ENCODE measurements around the gene EFTUD2. TPM values are rescaled to one million over a fixed set of nuclear protein-coding genes. Genes with fewer than 3 reads are reported as not detected.

The EFTUD2 gene
- total and polyA plus RNA-seq, 8 donors: 15.9 to 176 (median 81.8) TPM

GRCh38 chr17:44807817-44808155 lies 91.5 kb downstream of the EFTUD2 start:
- no peak for TF ChIP-seq POLR2A (IDR thresholded peaks at IDR 0.05)
- DNase-seq: no peak
- no peaks in the 10 kb centered on the region for H3K9me3 ChIP-seq
- no peak overlapping the region for H3K4me3 ChIP-seq
- peaks cover 0 to 52% (median 7%) of the 10 kb centered on the region in 4 donors for H3K4me1 ChIP-seq
- H3K27ac ChIP-seq: peak overlapping the region in 1 of 5 donors; percentile 78
- intact Hi-C loops (cut with DNase I; ENCODE audit: low total_unique reads): no loop called here
- H3K36me3 ChIP-seq: peaks cover 0 to 10% (median 0%) of the 10 kb centered on the region in 4 donors
- no peaks in the 10 kb centered on the region for H3K27me3 ChIP-seq
- WGBS, 5 donors: 41 to 69% (median 57%) methylated on average over 3 of the region's 3 CpGs

- TF ChIP-seq EP300 (IDR thresholded peaks at IDR 0.05) (no peak), CTCF (IDR thresholded peaks at IDR 0.05) (no peak), POLR2AphosphoS5 (IDR thresholded peaks at IDR 0.05) (no peak), POLR2A (IDR thresholded peaks at IDR 0.05) (no peak)
- no peak overlapping the region for H3K4me3 ChIP-seq
- peaks cover 0 to 50% (median 7%) of the 10 kb centered on the region in 4 donors for H3K4me1 ChIP-seq
- H3K27ac ChIP-seq: peak overlapping the region in 1 of 5 donors; percentile 78
- DNase-seq: no peak
- H3K36me3 ChIP-seq: peaks cover 0 to 10% (median 0%) of the 10 kb centered on the region in 4 donors
- WGBS, 5 donors: 48 to 68% (median 62%) methylated on average over 4 of the region's 4 CpGs
- no peaks in the 10 kb centered on the region for H3K27me3 ChIP-seq
- intact Hi-C loops (cut with DNase I; ENCODE audit: low total_unique reads): no loop called here
- no peaks in the 10 kb centered on the region for H3K9me3 ChIP-seq
Observed at GRCh38 chr17:44807093-44807816, 92.0 kb downstream of the EFTUD2 start.

- H3K27ac ChIP-seq: peak overlapping the region in 2 of 5 donors; percentile 58 to 78
- DNase-seq: peak in 1 of 2 donors; percentile 76
- H3K9me3 ChIP-seq: no peaks in the 10 kb centered on the region
- peaks cover 0 to 10% (median 0%) of the 10 kb centered on the region in 4 donors for H3K36me3 ChIP-seq
- peaks cover 0 to 52% (median 2%) of the 10 kb centered on the region in 4 donors for H3K4me1 ChIP-seq
- H3K4me3 ChIP-seq: no peak overlapping the region
- TF ChIP-seq POLR2AphosphoS5 (IDR thresholded peaks at IDR 0.05): peak in 2 of 3 donors; percentile 60 to 82
- TF ChIP-seq EP300 (IDR thresholded peaks at IDR 0.05): peak; percentile 66
- no peak for TF ChIP-seq POLR2A (IDR thresholded peaks at IDR 0.05)
- no peak for TF ChIP-seq CTCF (IDR thresholded peaks at IDR 0.05)
- WGBS, 5 donors: 70 to 88% (median 78%) methylated on average over 9 to 10 of the region's 10 CpGs
- no peaks in the 10 kb centered on the region for H3K27me3 ChIP-seq
- intact Hi-C loops (cut with DNase I; ENCODE audit: low total_unique reads): no loop called here
Observed at GRCh38 chr17:44804302-44805089, 94.7 kb downstream of the EFTUD2 start.

- H3K9me3 ChIP-seq: no peaks in the 10 kb centered on the region
- 83 to 97% (median 87%) methylated on average over 5 of the region's 5 CpGs for WGBS, 5 donors
- no peak overlapping the region for H3K4me3 ChIP-seq
- intact Hi-C loops (cut with DNase I; ENCODE audit: low total_unique reads): no loop called here
- peaks cover 0 to 50% (median under 1%) of the 10 kb centered on the region in 4 donors for H3K4me1 ChIP-seq
- DNase-seq: no peak
- TF ChIP-seq CTCF (IDR thresholded peaks at IDR 0.05) (no peak), POLR2AphosphoS5 (IDR thresholded peaks at IDR 0.05) (peak in 1 of 3 donors; percentile 22)
- H3K27me3 ChIP-seq: no peaks in the 10 kb centered on the region
- H3K27ac ChIP-seq: peak overlapping the region in 3 of 5 donors; percentile 22 to 78 (median 56)
- H3K36me3 ChIP-seq: peaks cover 0 to 10% (median 0%) of the 10 kb centered on the region in 4 donors
Observed at GRCh38 chr17:44801880-44802279, 97.4 kb downstream of the EFTUD2 start.

Small RNA genes within 50 kb of the gene (small RNA-seq; reads per million reads assigned to genes)
- gene CCDC103 (0 reads per million in 4 donors), gene MIR6783 (0 to 0.30 (median 0) reads per million in 4 donors), gene RN7SL405P (0 reads per million in 4 donors)

Other genes starting within 250 kb of the EFTUD2 start
- not detected for gene MEIOC, start 243.0 kb downstream of the EFTUD2 start, total RNA-seq
- under 1 TPM in 1 of 3 donors, not detected in 2; 0.03 TPM for gene MEIOC, start 243.0 kb downstream of the EFTUD2 start, polyA plus RNA-seq
- gene CCDC43, start 209.7 kb downstream of the EFTUD2 start, total RNA-seq: 10 to 100 TPM in 2 of 5 donors, 1 to 10 TPM in 3; 1.8 to 29.7 (median 7.5) TPM
- 10 to 100 TPM in 2 of 3 donors, 1 to 10 TPM in 1; 9.7 to 19.2 (median 13.3) TPM for gene CCDC43, start 209.7 kb downstream of the EFTUD2 start, polyA plus RNA-seq
- gene DBF4B, start 190.8 kb downstream of the EFTUD2 start, total RNA-seq: 1 to 10 TPM in 4 of 5 donors, not detected in 1; 1.7 to 5.0 (median 3.3) TPM
- 1 to 10 TPM in 2 of 3 donors, under 1 TPM in 1; 0.76 to 2.8 (median 2.2) TPM for gene DBF4B, start 190.8 kb downstream of the EFTUD2 start, polyA plus RNA-seq
- gene ADAM11, start 140.5 kb downstream of the EFTUD2 start, total RNA-seq: 10 to 100 TPM in 1 of 5 donors, 1 to 10 TPM in 1, under 1 TPM in 1, not detected in 2; 0.73 to 57.6 (median 1.7) TPM
- under 1 TPM in 2 of 3 donors, not detected in 1; 0.19 to 0.35 TPM for gene ADAM11, start 140.5 kb downstream of the EFTUD2 start, polyA plus RNA-seq
- 10 to 100 TPM in 4 of 5 donors, 1 to 10 TPM in 1; 9.7 to 53.1 (median 35.6) TPM for gene GJC1, start 69.2 kb downstream of the EFTUD2 start, total RNA-seq
- 1 to 10 TPM in 1 of 3 donors, under 1 TPM in 2; 0.31 to 3.5 (median 0.62) TPM for gene GJC1, start 69.2 kb downstream of the EFTUD2 start, polyA plus RNA-seq
- under 1 TPM in 1 of 5 donors, not detected in 4; 0.92 TPM for gene HIGD1B, start 51.6 kb downstream of the EFTUD2 start, total RNA-seq
- 1 to 10 TPM; 2.1 to 5.4 (median 2.4) TPM for gene HIGD1B, start 51.6 kb downstream of the EFTUD2 start, polyA plus RNA-seq
- gene GFAP, start 16.1 kb upstream of the EFTUD2 start, total RNA-seq: 1 to 10 TPM in 1 of 5 donors, not detected in 4; 9.7 TPM
- 1 to 10 TPM in 1 of 3 donors, under 1 TPM in 2; 0.15 to 1.4 (median 0.23) TPM for gene GFAP, start 16.1 kb upstream of the EFTUD2 start, polyA plus RNA-seq
- 10 to 100 TPM in 1 of 5 donors, 1 to 10 TPM in 1, under 1 TPM in 2, not detected in 1; 0.58 to 12.2 (median 2.0) TPM for gene KIF18B, start 48.3 kb upstream of the EFTUD2 start, total RNA-seq
- 1 to 10 TPM in 2 of 3 donors, under 1 TPM in 1; 0.15 to 2.2 (median 1.2) TPM for gene KIF18B, start 48.3 kb upstream of the EFTUD2 start, polyA plus RNA-seq
- 10 to 100 TPM in 2 of 5 donors, 1 to 10 TPM in 2, not detected in 1; 2.2 to 16.3 (median 8.1) TPM for gene C1QL1, start 68.9 kb upstream of the EFTUD2 start, total RNA-seq
- 1 to 10 TPM; 2.9 to 8.6 (median 5.2) TPM for gene C1QL1, start 68.9 kb upstream of the EFTUD2 start, polyA plus RNA-seq
- 10 to 100 TPM in 3 of 5 donors, 1 to 10 TPM in 2; 2.3 to 22.9 (median 14.9) TPM for gene DCAKD, start 152.2 kb upstream of the EFTUD2 start, total RNA-seq
- 10 to 100 TPM in 2 of 3 donors, 1 to 10 TPM in 1; 9.5 to 17.2 (median 11.5) TPM for gene DCAKD, start 152.2 kb upstream of the EFTUD2 start, polyA plus RNA-seq
- gene NMT1, start 161.9 kb upstream of the EFTUD2 start, total RNA-seq: 100 to 1,000 TPM in 2 of 5 donors, 10 to 100 TPM in 3; 30.1 to 229 (median 74.0) TPM
- 100 to 1,000 TPM in 1 of 3 donors, 10 to 100 TPM in 2; 23.3 to 230 (median 49.7) TPM for gene NMT1, start 161.9 kb upstream of the EFTUD2 start, polyA plus RNA-seq
- gene PLCD3, start 233.1 kb upstream of the EFTUD2 start, total RNA-seq: 100 to 1,000 TPM in 1 of 5 donors, 10 to 100 TPM in 3, 1 to 10 TPM in 1; 7.6 to 215 (median 31.0) TPM
- 100 to 1,000 TPM in 1 of 3 donors, 10 to 100 TPM in 2; 17.2 to 106 (median 53.2) TPM for gene PLCD3, start 233.1 kb upstream of the EFTUD2 start, polyA plus RNA-seq
- 10 to 100 TPM in 3 of 5 donors, 1 to 10 TPM in 2; 4.6 to 24.6 (median 15.2) TPM for gene ACBD4, start 236.2 kb upstream of the EFTUD2 start, total RNA-seq
- 10 to 100 TPM; 16.1 to 23.1 (median 18.1) TPM for gene ACBD4, start 236.2 kb upstream of the EFTUD2 start, polyA plus RNA-seq
- 10 to 100 TPM in 3 of 5 donors, 1 to 10 TPM in 2; 6.4 to 23.8 (median 13.0) TPM for gene HEXIM1, start 249.0 kb upstream of the EFTUD2 start, total RNA-seq
- 10 to 100 TPM; 15.4 to 20.5 (median 16.1) TPM for gene HEXIM1, start 249.0 kb upstream of the EFTUD2 start, polyA plus RNA-seq

Measured in stomach (tissue), 9 donors.